Chondrocyte (in vitro differentiated cells): ENCODE measurements around the gene FBLL1. TPM values are rescaled to one million over a fixed set of nuclear protein-coding genes. Genes with fewer than 3 reads are reported as not detected.
"Not testable (repeated sequence)": the region's sequence is repeated elsewhere in the genome, so short reads cannot be mapped to it uniquely, and the experiment has no call there.

Experiments
- DNase-seq: peaks from one replicate; pipeline ENCODE4 v3.0.0; 2021; ENCODE audit warnings: mixed read lengths, low spot score
- H3K27ac Mint-ChIP-seq: one replicate; pipeline ENCODE4 v1.8.0; 2021; ENCODE audit warnings: mild to moderate bottlenecking, moderate library complexity, mixed read lengths; ENCODE audit not compliant: unreplicated experiment
- H3K27me3 Mint-ChIP-seq: 2 replicates; pipeline ENCODE4 v1.8.0; 2021; ENCODE audit warnings: low read depth, mixed read lengths
- H3K36me3 Mint-ChIP-seq: 2 replicates; pipeline ENCODE4 v1.8.0; 2021; ENCODE audit warnings: low read depth, mixed read lengths
- H3K4me1 Mint-ChIP-seq: 2 replicates; pipeline ENCODE4 v1.8.0; 2021; ENCODE audit warnings: low read depth, mild to moderate bottlenecking, mixed read lengths
- H3K4me3 Mint-ChIP-seq: one replicate; pipeline ENCODE4 v1.8.0; 2021; ENCODE audit warnings: mild to moderate bottlenecking, moderate library complexity, mixed read lengths; ENCODE audit not compliant: unreplicated experiment
- H3K9me3 Mint-ChIP-seq: 2 replicates; pipeline ENCODE4 v1.8.0; 2021; ENCODE audit warnings: low read depth, mixed read lengths
- CTCF ChIP-seq: fragments of 200-600 bp; sonication (generic); IDR thresholded peaks from 2 replicates; pipeline ENCODE4 v1.5.0; 2021; ENCODE audit warnings: antibody characterized with exemption, mild to moderate bottlenecking, moderate library complexity
- total RNA-seq: library from RNA; stranded (reverse); gene quantifications from 3 replicates; pipeline ENCODE4 v1.2.1, GENCODE V29; 2021

Gene FBLL1
- total RNA-seq, 1 donor from 2014 or later, result 7.9 TPM

DNA sequence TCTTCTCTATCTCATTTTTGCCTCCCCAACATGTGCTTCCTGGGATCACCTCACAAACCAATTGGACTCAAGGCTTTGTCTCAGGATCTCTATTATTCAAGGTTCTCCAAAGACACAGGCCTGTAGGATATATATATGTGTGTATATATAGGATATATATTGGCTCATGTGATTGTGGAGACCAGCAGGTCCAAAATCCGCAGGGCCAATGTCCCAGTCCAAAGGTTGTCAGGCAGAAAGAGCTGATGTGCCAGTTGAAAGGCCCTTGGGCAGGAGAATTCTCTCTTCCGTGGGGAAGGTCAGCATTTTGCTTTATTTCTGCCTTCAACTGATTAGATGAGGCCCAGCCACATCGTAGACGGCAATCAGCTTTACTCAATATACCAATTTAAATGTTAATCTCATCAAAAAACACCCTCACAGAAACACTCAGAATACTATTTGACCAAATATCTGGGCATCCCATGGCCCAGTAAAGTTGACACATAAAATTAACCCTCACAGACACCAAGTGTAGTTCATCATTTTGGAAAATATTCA is 1.3 kb upstream of the FBLL1 start:
- no peak overlapping the region for H3K27ac Mint-ChIP-seq
- no peaks in the 10 kb centered on the region for H3K27me3 Mint-ChIP-seq
- H3K36me3 Mint-ChIP-seq, result peaks cover 1% of the 10 kb centered on the region
- peaks cover 3% of the 10 kb centered on the region for H3K9me3 Mint-ChIP-seq
- DNase-seq, result no peak
- TF ChIP-seq CTCF, result no peak
- peaks cover 17% of the 10 kb centered on the region for H3K4me1 Mint-ChIP-seq
- H3K4me3 Mint-ChIP-seq, result no peak overlapping the region

GRCh38 chr5:168529374-168530234 is 499 bp downstream of the FBLL1 start:
- Mint-ChIP-seq H3K4me3 (peak overlapping the region; percentile 71), H3K9me3 (peaks cover 3% of the 10 kb centered on the region), H3K36me3 (peaks cover 1% of the 10 kb centered on the region), H3K27me3 (no peaks in the 10 kb centered on the region), H3K27ac (no peak overlapping the region), H3K4me1 (peaks cover 17% of the 10 kb centered on the region)
- no peak for TF ChIP-seq CTCF
- DNase-seq, result no peak

DNA sequence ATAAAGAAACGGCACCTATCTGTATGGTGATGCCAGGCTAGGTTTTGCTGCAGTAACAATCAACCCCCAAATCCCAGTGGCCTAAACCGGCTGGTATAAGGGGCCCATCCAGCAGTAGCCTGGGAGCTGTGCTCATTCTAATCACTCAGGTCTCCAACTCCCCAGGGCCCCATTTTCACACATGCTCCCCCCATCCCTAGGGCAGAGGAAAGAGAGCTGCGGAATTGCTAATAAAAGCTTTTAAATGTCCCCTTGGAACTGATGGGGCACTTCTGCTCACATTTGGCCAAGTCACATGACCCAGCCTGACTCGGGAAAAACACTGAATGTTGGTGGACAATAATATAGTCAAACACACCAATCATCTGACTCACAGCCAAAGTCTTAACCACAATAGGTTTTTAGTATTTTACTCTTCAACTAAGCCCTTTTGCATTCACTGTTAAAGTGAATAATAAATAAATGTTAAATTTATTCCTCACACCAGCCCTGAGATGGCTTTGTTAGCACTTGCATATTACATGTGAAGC is 1.6 kb downstream of the FBLL1 start:
- Mint-ChIP-seq H3K9me3 (peaks cover 3% of the 10 kb centered on the region), H3K27me3 (no peaks in the 10 kb centered on the region), H3K27ac (no peak overlapping the region), H3K4me3 (peak overlapping the region; percentile 71), H3K4me1 (peaks cover 17% of the 10 kb centered on the region), H3K36me3 (no peaks in the 10 kb centered on the region)
- no peak for TF ChIP-seq CTCF
- no peak for DNase-seq

- H3K27ac Mint-ChIP-seq, result no peak overlapping the region
- H3K27me3 Mint-ChIP-seq, result no peaks in the 10 kb centered on the region
- H3K4me1 Mint-ChIP-seq, result peaks cover 17% of the 10 kb centered on the region
- no peaks in the 10 kb centered on the region for H3K36me3 Mint-ChIP-seq
- peaks cover 3% of the 10 kb centered on the region for H3K9me3 Mint-ChIP-seq
- peak overlapping the region; percentile 9 for H3K4me3 Mint-ChIP-seq
- no peak for TF ChIP-seq CTCF
- DNase-seq, result no peak
Observed at GRCh38 chr5:168531191-168531590, 2.1 kb downstream of the FBLL1 start.

DNA sequence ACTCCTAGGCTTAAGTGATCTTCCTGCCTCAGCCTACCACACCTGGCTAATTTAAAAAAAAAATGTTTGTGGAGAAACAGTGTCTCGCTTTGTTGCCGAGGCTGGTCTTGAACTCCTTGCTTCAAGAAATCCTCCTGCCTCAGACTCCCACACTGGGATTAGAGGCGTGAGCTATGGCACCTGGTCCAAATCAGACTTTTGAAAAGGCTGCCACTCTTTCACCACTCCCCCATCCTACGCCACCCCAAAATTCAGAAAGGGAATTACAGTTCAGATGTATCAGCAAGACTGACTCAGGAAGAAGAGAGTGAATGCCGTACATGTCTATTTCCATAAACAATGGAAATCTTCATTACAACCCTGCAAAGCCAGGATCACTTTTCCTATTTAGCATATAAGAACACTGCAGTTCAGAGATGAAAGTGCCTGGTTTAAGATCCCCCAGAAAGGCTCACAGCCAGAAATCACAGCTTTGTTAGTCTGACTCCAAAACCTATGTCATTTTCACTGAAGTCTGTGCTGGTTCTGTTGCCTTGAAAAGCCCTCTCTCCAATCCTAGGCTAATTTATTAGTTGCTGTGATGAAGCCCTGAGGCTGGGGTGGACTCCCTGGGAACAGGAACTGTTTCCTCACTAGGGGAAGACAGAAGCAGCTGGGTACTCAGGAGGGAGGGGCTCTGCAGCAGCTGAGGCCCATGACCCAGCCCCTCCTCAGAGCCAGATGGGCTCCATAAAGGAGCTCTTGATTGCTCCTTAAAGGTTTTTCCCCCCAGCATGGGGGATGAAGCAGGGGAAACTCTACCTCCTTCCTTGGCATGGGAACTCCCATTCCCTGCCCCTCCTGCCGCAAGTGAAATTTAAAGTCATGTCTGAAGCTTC is 3.1 kb downstream of the FBLL1 start:
- DNase-seq, result no peak
- H3K4me1 Mint-ChIP-seq, result peaks cover 17% of the 10 kb centered on the region

DNA sequence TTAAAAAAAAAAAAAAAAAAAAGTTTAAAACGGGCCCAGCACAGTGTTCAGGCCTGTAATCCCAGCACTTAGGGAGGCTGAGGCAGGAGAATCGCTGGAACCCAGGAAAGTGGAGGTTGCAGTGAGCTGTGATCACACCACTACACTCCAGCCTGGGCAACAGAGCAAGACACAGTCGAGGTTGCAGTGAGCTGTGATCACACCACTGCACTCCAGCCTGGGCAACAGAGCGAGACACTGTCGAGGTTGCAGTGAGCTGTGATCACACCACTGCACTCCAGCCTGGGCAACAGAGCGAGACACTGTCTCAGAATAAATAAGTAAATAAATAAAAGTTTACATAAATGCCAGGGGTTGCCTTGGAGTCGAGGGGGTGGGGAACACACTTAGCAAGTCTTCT is 5.2 kb downstream of the FBLL1 start:
- H3K27ac Mint-ChIP-seq, H3K27me3 Mint-ChIP-seq, H3K9me3 Mint-ChIP-seq, H3K36me3 Mint-ChIP-seq, H3K4me3 Mint-ChIP-seq, DNase-seq: not testable (repeated sequence)
- peaks cover 12% of the 10 kb centered on the region for H3K4me1 Mint-ChIP-seq

More for the DNA sequence above, 3.1 kb downstream of the FBLL1 start:
- Mint-ChIP-seq H3K27ac (no peak overlapping the region), H3K36me3 (no peaks in the 10 kb centered on the region), H3K9me3 (peaks cover 3% of the 10 kb centered on the region), H3K27me3 (no peaks in the 10 kb centered on the region), H3K4me3 (no peak overlapping the region)
- TF ChIP-seq CTCF, result no peak
